Karpas-422 (cell line): Measurements from ENCODE around the gene NANOS2. TPM values are rescaled to one million over a fixed set of nuclear protein-coding genes. Genes with fewer than 3 reads are reported as not detected.

Experiments used
- DNase-seq: peaks from one replicate; pipeline ENCODE4 v3.0.0-alpha.2; 2015
- H2AFZ ChIP-seq: fragments of 200-600 bp; sonication (generic); 2 replicates; pipeline ENCODE4 v1.6.1; 2014; ENCODE audit warnings: antibody characterized with exemption, low read length, mixed read lengths
- H3K27ac ChIP-seq: fragments of 200-600 bp; sonication (generic); 2 replicates; pipeline ENCODE4 v1.5.1; 2014; ENCODE audit warnings: mild to moderate bottlenecking, low read length, moderate library complexity
- H3K27me3 ChIP-seq: fragments of 200-600 bp; sonication (generic); 2 replicates; pipeline ENCODE4 v1.6.1; 2014; ENCODE audit warnings: low read length, mixed read lengths
- H3K36me3 ChIP-seq: fragments of 200-600 bp; sonication (generic); 2 replicates; pipeline ENCODE4 v1.6.1; 2014; ENCODE audit warnings: low read length, mixed read lengths; ENCODE audit not compliant: insufficient read depth
- H3K4me1 ChIP-seq: fragments of 200-600 bp; sonication (generic); 2 replicates; pipeline ENCODE4 v1.6.1; 2014; ENCODE audit warnings: mild to moderate bottlenecking, low read length, mixed read lengths
- H3K4me2 ChIP-seq: fragments of 200-600 bp; sonication (generic); 2 replicates; pipeline ENCODE4 v1.6.1; 2014; ENCODE audit warnings: low read length, low read depth, mild to moderate bottlenecking; ENCODE audit not compliant: poor library complexity, severe bottlenecking
- H3K4me3 ChIP-seq: fragments of 200-600 bp; sonication (generic); 2 replicates; pipeline ENCODE4 v1.5.1; 2014; ENCODE audit warnings: mild to moderate bottlenecking, antibody characterized with exemption, low read length, mixed read lengths
- H3K79me2 ChIP-seq: fragments of 200-600 bp; sonication (generic); 2 replicates; pipeline ENCODE4 v1.6.1; 2014; ENCODE audit warnings: mild to moderate bottlenecking, low read length, mixed read lengths
- H3K9ac ChIP-seq: fragments of 200-600 bp; sonication (generic); 2 replicates; pipeline ENCODE4 v1.6.0; 2014; ENCODE audit warnings: low read length
- H3K9me2 ChIP-seq: fragments of 200-600 bp; sonication (generic), shearing (Covaris generic); replicated peaks from 2 replicates; pipeline ENCODE4 v1.6.0; 2014; ENCODE audit warnings: mild to moderate bottlenecking, low read length, moderate library complexity; ENCODE audit not compliant: insufficient read depth
- H3K9me3 ChIP-seq: fragments of 300-700, 200-600 bp; sonication (generic); 2 replicates; pipeline ENCODE4 v1.6.1; 2014; ENCODE audit warnings: low read length, mixed read lengths
- H4K20me1 ChIP-seq: fragments of 200-600 bp; sonication (generic); 2 replicates; pipeline ENCODE4 v1.6.1; 2014; ENCODE audit warnings: mild to moderate bottlenecking, antibody characterized with exemption, low read length, low read depth; ENCODE audit not compliant: insufficient read depth
- total RNA-seq: library from RNA; depleted of rRNA; stranded (reverse); fragments of >200 nt; shearing (Covaris generic); gene quantifications from 2 replicates; pipeline ENCODE4 v1.2.3, GENCODE V29; 2014; ENCODE audit warnings: low replicate concordance

NANOS2 gene
- total RNA-seq, 1 experiment from 2014 or later = not detected

DNA sequence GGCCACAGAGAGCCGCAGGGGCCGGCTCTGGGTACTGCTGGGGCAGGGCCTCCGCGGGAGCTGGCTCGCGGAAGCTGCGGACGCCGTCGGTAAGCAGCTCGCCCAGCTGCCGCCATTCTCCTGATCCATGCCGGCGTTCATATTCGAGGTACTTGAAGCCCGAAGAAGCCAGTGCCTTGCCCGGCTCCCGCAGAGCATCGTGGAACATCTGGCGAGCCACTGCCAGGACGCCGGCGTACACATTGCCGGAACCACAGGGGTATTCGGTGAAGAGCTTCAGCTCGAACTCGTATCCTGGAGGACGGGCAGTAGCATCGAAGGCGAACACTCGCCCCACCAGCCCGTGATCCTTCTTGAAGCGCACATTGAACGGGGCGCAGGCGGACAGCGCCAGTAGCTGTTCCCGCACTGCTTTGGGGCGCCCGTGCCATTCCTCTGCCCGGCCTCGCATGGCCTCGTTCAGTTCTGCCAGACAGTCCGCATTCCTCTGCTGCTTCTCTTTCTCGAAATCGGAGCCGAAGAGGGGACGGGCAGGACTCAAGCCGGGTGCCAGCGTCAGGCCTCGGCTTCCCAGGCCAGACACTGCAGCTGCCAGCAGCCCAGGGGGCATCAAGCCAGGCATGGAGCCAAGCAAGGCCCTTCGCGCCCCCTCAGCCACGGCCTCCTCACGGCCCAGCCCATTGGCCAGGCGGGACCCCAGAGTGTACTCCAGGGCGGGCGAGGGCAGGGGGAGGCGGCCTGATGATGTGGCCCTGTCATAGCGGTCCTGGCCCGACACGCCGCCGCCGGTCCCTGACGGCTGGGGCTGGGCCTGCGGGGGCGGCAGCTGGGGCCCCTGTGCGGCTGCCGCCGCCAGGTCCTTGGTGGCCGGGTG lies 29.7 kb downstream of the NANOS2 start:
- Histone ChIP-seq H3K9me3 (no peaks in the 10 kb centered on the region), H3K4me1 (peaks cover 35% of the 10 kb centered on the region), H3K36me3 (no peaks in the 10 kb centered on the region; the same call in 1 of the 2 replicates), H3K79me2 (peaks cover 18% of the 10 kb centered on the region), H3K27ac (peak overlapping the region; percentile 71), H3K9ac (peak overlapping the region; percentile 96), H3K27me3 (no peaks in the 10 kb centered on the region), H3K4me2 (peak overlapping the region; percentile 68), H3K9me2 (no peaks in the 10 kb centered on the region), H3K4me3 (peak overlapping the region; percentile 96), H2AFZ (no peak overlapping the region), H4K20me1 (peaks cover 21% of the 10 kb centered on the region; the same call in 1 of the 2 replicates)
- no peak for DNase-seq

DNA sequence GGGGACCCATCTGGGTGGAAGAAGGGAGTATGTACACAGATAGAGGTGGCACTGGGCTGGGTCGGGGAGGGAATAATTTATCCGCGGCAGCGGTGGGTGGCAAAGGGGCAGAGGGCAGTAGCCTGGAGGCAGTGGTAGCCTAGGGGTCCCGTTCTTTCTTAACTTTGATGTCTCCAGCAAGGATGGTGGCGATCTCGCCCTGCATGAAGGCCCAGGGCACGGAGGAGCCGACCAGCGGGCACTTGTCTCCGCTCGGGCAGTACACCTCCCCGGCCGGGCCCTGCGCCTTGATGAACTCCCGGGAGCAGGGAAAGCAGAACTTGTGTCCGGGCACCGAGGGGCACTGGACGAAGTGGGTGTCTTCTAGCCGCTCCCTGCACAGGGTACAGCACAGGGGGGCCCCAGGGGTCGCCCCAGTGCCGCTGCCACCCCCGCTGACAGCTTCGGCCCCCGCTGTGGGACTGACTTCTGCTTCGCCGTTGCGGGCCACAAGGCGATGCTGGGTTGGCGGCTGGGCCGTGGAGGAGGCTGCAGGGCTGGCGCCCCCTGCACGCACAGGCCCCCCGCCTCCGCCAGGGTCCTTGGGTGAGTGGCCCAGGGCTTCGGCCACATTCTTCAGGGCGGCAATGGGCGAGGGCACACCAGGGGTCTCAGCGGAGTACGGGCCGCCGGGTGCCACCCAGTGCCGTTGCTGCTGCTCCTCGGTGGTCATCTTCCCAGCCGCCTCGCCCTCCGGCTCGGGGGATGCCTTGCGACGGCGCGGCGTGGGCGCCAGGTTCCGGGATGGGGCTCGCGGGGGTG lies 30.5 kb downstream of the NANOS2 start:
- no peaks in the 10 kb centered on the region; the same call in 1 of the 2 replicates for H3K36me3 ChIP-seq
- no peaks in the 10 kb centered on the region for H3K9me3 ChIP-seq
- H3K9me2 ChIP-seq = no peaks in the 10 kb centered on the region
- H3K4me1 ChIP-seq = peaks cover 35% of the 10 kb centered on the region
- peak overlapping the region; percentile 68 for H3K4me2 ChIP-seq
- H3K9ac ChIP-seq = no peak overlapping the region
- DNase-seq = no peak
- no peak overlapping the region for H3K27ac ChIP-seq
- no peak overlapping the region; the same call in 1 of the 2 replicates for H3K4me3 ChIP-seq
- no peaks in the 10 kb centered on the region for H3K27me3 ChIP-seq
- H4K20me1 ChIP-seq = peaks cover 21% of the 10 kb centered on the region; the same call in 1 of the 2 replicates
- H2AFZ ChIP-seq = no peak overlapping the region
- peaks cover 18% of the 10 kb centered on the region for H3K79me2 ChIP-seq

DNA sequence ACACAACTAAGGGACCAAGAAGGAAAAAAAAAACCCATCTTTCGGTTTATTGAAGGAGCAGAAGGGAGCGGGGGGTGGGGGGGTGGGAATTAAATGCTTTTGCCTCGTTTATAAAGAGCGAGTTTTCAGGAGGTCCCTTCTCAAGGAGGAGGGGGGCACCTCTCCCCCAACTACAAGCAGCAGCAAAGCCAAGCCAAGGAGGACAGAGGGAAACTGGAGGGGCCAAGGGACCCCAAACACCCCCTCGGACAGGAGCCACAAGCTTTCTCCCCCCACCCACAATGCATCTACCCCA lies 31.0 kb downstream of the NANOS2 start:
- no peaks in the 10 kb centered on the region for H3K9me3 ChIP-seq
- H3K36me3 ChIP-seq = no peaks in the 10 kb centered on the region; the same call in 1 of the 2 replicates
- peaks cover 21% of the 10 kb centered on the region; the same call in 1 of the 2 replicates for H4K20me1 ChIP-seq
- no peak overlapping the region for H3K27ac ChIP-seq
- no peaks in the 10 kb centered on the region for H3K9me2 ChIP-seq
- no peak overlapping the region; the same call in 1 of the 2 replicates for H3K4me3 ChIP-seq
- peak overlapping the region; percentile 26 for H3K4me2 ChIP-seq
- no peak for DNase-seq
- H3K27me3 ChIP-seq = no peaks in the 10 kb centered on the region
- H3K9ac ChIP-seq = no peak overlapping the region
- H3K79me2 ChIP-seq = peaks cover 18% of the 10 kb centered on the region
- peaks cover 35% of the 10 kb centered on the region for H3K4me1 ChIP-seq
- no peak overlapping the region for H2AFZ ChIP-seq

GRCh38 chr19:45882652-45883585 lies 31.7 kb downstream of the NANOS2 start:
- Histone ChIP-seq H3K27me3 (no peaks in the 10 kb centered on the region), H3K27ac (no peak overlapping the region), H3K79me2 (peaks cover 18% of the 10 kb centered on the region), H3K9ac (no peak overlapping the region), H3K4me1 (peaks cover 35% of the 10 kb centered on the region), H3K36me3 (no peaks in the 10 kb centered on the region; the same call in 1 of the 2 replicates), H3K9me3 (no peaks in the 10 kb centered on the region), H3K4me2 (peak overlapping the region; percentile 14), H3K9me2 (no peaks in the 10 kb centered on the region), H3K4me3 (no peak overlapping the region), H4K20me1 (peaks cover 21% of the 10 kb centered on the region; the same call in 1 of the 2 replicates), H2AFZ (no peak overlapping the region)
- DNase-seq = peak; percentile 96

DNA sequence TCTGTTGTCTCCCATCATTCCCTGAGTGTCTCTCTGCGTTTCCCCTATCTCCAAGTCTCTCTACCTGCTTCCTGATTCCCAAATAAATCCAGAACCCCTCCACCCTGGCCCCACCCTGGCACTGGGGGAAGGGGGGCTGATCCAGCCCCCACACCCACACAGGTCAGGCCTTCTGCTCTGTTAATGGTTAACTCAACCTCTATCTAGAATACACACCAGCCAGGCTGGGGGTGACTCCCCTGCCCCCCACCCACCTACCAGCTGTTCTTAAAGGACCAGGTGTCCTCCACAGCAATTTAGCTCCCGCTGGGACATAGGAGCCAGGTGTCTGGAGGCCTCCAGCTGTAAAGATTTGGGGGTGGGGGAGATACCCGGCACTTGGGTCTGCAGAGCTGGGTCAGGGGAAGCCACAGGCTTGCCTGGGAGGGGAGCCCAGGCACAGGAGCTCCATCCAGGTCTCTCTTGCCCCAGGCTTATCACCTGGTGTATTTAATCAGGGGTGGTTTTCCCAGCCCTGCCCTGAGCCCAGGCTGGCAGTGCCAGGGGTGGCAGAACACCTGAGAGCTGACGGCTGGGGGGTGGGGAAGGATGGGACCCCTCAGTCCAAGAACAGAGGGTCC lies 32.6 kb downstream of the NANOS2 start:
- no peak overlapping the region for H3K9ac ChIP-seq
- no peak overlapping the region for H2AFZ ChIP-seq
- H3K4me2 ChIP-seq = no peak overlapping the region
- no peak for DNase-seq
- no peaks in the 10 kb centered on the region for H3K27me3 ChIP-seq
- no peak overlapping the region for H3K27ac ChIP-seq
- no peaks in the 10 kb centered on the region; the same call in 1 of the 2 replicates for H3K36me3 ChIP-seq
- H3K79me2 ChIP-seq = peaks cover 18% of the 10 kb centered on the region
- no peaks in the 10 kb centered on the region for H3K9me3 ChIP-seq
- peaks cover 21% of the 10 kb centered on the region; the same call in 1 of the 2 replicates for H4K20me1 ChIP-seq
- H3K4me1 ChIP-seq = peaks cover 27% of the 10 kb centered on the region
- H3K4me3 ChIP-seq = no peak overlapping the region
- no peaks in the 10 kb centered on the region for H3K9me2 ChIP-seq

DNA sequence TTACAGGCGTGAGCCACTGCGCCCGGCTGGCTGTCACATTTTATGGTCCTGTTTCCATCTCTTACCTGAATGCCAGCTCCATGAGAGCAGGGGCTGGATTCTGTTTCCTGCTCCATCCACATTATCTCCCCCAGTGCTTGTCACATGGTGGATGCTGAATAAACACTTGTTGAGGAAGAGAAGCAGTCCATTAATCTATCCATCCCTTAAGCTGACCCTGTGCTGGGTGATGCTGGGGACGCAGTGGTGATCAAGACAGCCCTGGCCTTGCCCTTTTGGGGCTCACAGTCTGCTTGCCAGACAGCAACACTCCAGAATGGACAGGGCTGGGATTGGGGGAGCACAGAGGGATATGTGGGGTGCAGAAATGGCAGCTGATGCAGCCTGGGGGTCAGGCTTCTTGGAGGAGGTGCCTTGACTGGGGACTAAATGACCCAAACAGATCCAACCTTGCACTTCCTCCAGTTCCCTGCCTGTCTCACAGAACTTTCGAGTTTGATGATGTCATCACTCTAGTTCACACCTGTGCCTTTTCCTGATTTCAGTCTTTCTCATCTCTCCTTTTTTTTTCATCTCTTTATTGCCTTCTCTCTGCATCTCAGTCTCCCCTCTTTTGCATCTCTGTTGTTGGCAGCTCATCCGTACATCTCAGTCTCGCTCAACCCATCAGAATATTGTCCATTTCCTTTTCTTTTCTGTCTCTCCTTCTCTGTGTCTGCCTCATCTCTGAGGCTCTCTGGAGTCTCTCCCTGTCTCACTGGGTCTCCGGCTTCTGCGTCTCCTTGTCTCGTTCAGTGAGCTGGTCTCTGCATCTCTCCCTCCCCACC lies 33.3 kb downstream of the NANOS2 start:
- Histone ChIP-seq H3K4me2 (no peak overlapping the region), H4K20me1 (peaks cover 21% of the 10 kb centered on the region; the same call in 1 of the 2 replicates), H2AFZ (no peak overlapping the region), H3K4me1 (peaks cover 23% of the 10 kb centered on the region), H3K9ac (no peak overlapping the region), H3K9me3 (no peaks in the 10 kb centered on the region), H3K27ac (no peak overlapping the region), H3K36me3 (no peaks in the 10 kb centered on the region; the same call in 1 of the 2 replicates), H3K4me3 (no peak overlapping the region), H3K79me2 (peaks cover 18% of the 10 kb centered on the region), H3K9me2 (no peaks in the 10 kb centered on the region), H3K27me3 (no peaks in the 10 kb centered on the region)
- no peak for DNase-seq

DNA sequence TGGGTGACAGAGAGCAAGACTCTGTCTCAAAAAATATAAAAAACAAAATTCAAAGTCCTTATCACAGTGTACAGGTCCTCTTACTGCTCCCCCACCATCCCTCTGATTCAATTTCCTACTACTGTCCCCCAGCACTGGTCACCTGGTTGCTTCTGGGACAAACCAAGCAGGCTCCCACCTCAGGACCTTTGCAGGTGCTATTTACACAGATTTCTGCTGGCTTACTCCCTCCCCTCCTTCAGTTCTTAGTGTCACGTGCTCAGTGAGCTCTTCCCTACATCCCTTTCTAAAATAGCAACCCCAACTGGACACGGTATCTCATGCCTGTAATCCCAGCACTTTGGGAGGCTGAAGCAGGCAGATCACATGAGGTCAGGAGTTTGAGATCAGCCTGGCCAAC lies 34.6 kb downstream of the NANOS2 start:
- Histone ChIP-seq H3K9me2 (no peaks in the 10 kb centered on the region), H3K27ac (no peak overlapping the region), H3K4me3 (no peak overlapping the region), H3K79me2 (peaks cover 11% of the 10 kb centered on the region), H3K36me3 (no peaks in the 10 kb centered on the region; the same call in 1 of the 2 replicates), H3K4me1 (peaks cover 18% of the 10 kb centered on the region), H3K27me3 (no peaks in the 10 kb centered on the region), H2AFZ (no peak overlapping the region), H3K9ac (no peak overlapping the region), H3K9me3 (no peaks in the 10 kb centered on the region), H4K20me1 (peaks cover 17% of the 10 kb centered on the region; the same call in 1 of the 2 replicates), H3K4me2 (no peak overlapping the region)
- no peak for DNase-seq
